Testis (tissue), 5 donors: ENCODE measurements around the gene MCCC2. TPM values are rescaled to one million over a fixed set of nuclear protein-coding genes. Genes with fewer than 3 reads are reported as not detected.
"Not testable (repeated sequence)": the region's sequence is repeated elsewhere in the genome, so short reads cannot be mapped to it uniquely, and the experiment has no call there.

ENCODE experiments used
- DNase-seq: peaks from one replicate; pipeline ENCODE4 v3.0.0-alpha.2; 2019
- H3K27ac ChIP-seq, 2 donors: fragments of 200-600 bp; sonication (generic); one replicate each; pipeline ENCODE4 v1.5.1; 2019
- H3K27me3 ChIP-seq: fragments of 200-600 bp; sonication (generic); one replicate; pipeline ENCODE4 v1.5.1; 2019
- H3K36me3 ChIP-seq: fragments of 200-600 bp; sonication (generic); one replicate; pipeline ENCODE4 v1.5.1; 2017; ENCODE audit warnings: low read depth; ENCODE audit errors: missing control alignments
- H3K4me1 ChIP-seq: fragments of 200-600 bp; sonication (generic); one replicate; pipeline ENCODE4 v1.5.1; 2019
- H3K4me3 ChIP-seq, 2 donors: fragments of 200-600 bp; sonication (generic); one replicate each; pipeline ENCODE4 v1.5.1; 2017 to 2019
- H3K9me3 ChIP-seq: fragments of 200-600 bp; sonication (generic); one replicate; pipeline ENCODE4 v1.5.1; 2017
- CTCF ChIP-seq, 3 experiments: fragments of 450-650 bp in 2 of 3; fragments of 200-600 bp in 1 of 3; sonication (generic) in 1 of 3; IDR thresholded peaks; one replicate each; pipeline ENCODE4 v1.5.1; 2016 to 2019; ENCODE audit warnings: antibody characterized with exemption in 3 of 3, mild to moderate bottlenecking in 2 of 3, moderate library complexity in 1 of 3
- POLR2A ChIP-seq: fragments of 450-650 bp; IDR thresholded peaks from one replicate; pipeline ENCODE4 v1.6.1; 2017; ENCODE audit warnings: antibody characterized with exemption, mild to moderate bottlenecking, moderate library complexity
- WGBS, 2 donors: methylation state at CpG; one replicate each; pipeline ENCODE4 v1.1.5; 2018; 5-methylcytosine and 5-hydroxymethylcytosine counted together
- intact Hi-C: fragments of 100-400 bp; cut with DNase I; formaldehyde crosslinking; loops from one replicate; pipeline ENCODE4 v1.15.1; 2023; ENCODE audit warnings: low total_unique reads
- long read RNA-seq, 2 donors: transcript quantifications; one replicate each; lab custom pipeline, GENCODE V29; 2026
- polyA plus RNA-seq: library from polyadenylated mRNA; stranded (reverse); fragments of 350-450 nt; fragmentation: Illumina TruSeq; extraction: RNeasy Lipid Tissue Mini Kit (QIAGEN cat#74804); gene quantifications from one replicate; pipeline ENCODE4 v1.2.3, GENCODE V29; 2014; ENCODE audit warnings: low read depth, low replicate concordance; ENCODE audit not compliant: insufficient read depth
- total RNA-seq, 2 donors: library from RNA; depleted of rRNA; stranded (reverse); fragments of >200 nt; gene quantifications; one replicate each; pipeline ENCODE4 v1.2.3, GENCODE V29; 2016

Gene MCCC2
- 10 to 100 TPM; 29.0 to 30.0 TPM for total RNA-seq
- polyA plus RNA-seq: 24.7 TPM
- long read RNA-seq, donor 1, partial matches to known transcripts: 10 of 14 reads
- long read RNA-seq, donor 1, other reads (novel, unspliced or antisense): 0 of 14 reads
- long read RNA-seq, donor 2, partial matches to known transcripts: 0 of 2 reads
- long read RNA-seq, donor 2, other reads (novel, unspliced or antisense): 0 of 2 reads

GRCh38 chr5:71586941-71587765 is at the start of gene MCCC2:
MCCC2 (plus strand) TSS chr5:71587340; CDS start chr5:71587426, 86 bp downstream.
- 0% methylated on average over 16 to 47 of the region's 56 CpGs for WGBS, 2 donors
- peak within 1 kb of the TSS; percentile 78 to 79 for H3K27ac ChIP-seq
- peak within 1 kb of the TSS; percentile 67 to 83 for H3K4me3 ChIP-seq
- no peaks in the 10 kb centered on the region for H3K36me3 ChIP-seq
- no peaks in the 10 kb centered on the region for H3K9me3 ChIP-seq
- TF ChIP-seq POLR2A (no peak), CTCF (IDR thresholded peaks at IDR 0.05) (no peak)
- intact Hi-C loops: no loop called here
- DNase-seq: peak; percentile 99
- peaks cover 14% of the 10 kb centered on the region for H3K4me1 ChIP-seq
- no peaks in the 10 kb centered on the region for H3K27me3 ChIP-seq

- WGBS, 2 donors: 76% methylated on average over 3 of the region's 3 CpGs
- H3K36me3 ChIP-seq: no peaks in the 10 kb centered on the region
- no peak overlapping the region for H3K27ac ChIP-seq
- intact Hi-C loops: no loop called here
- no peak for DNase-seq
- TF ChIP-seq POLR2A: no peak
- no peak for TF ChIP-seq CTCF (IDR thresholded peaks at IDR 0.05)
- no peaks in the 10 kb centered on the region for H3K9me3 ChIP-seq
- no peaks in the 10 kb centered on the region for H3K27me3 ChIP-seq
- H3K4me1 ChIP-seq: no peaks in the 10 kb centered on the region
- H3K4me3 ChIP-seq: no peak overlapping the region
These were observed 49.5 kb upstream of the MCCC2 start for GRCh38 chr5:71537687-71538086.

GRCh38 chr5:71550885-71551284 is 36.3 kb upstream of the MCCC2 start:
- H3K4me3 ChIP-seq, H3K9me3 ChIP-seq, H3K27me3 ChIP-seq, DNase-seq, intact Hi-C loops, H3K4me1 ChIP-seq, H3K36me3 ChIP-seq, H3K27ac ChIP-seq: not testable (repeated sequence)
- 96 to 97% methylated on average over 7 of the region's 7 CpGs for WGBS, 2 donors

GRCh38 chr5:71551582-71551981 is 35.6 kb upstream of the MCCC2 start:
- H3K9me3 ChIP-seq, H3K4me1 ChIP-seq, DNase-seq, H3K4me3 ChIP-seq, H3K36me3 ChIP-seq, intact Hi-C loops, H3K27me3 ChIP-seq, H3K27ac ChIP-seq: not testable (repeated sequence)
- WGBS, 2 donors: 96 to 99% methylated on average over 7 to 16 of the region's 27 CpGs

- H3K27ac ChIP-seq, H3K27me3 ChIP-seq, H3K9me3 ChIP-seq, DNase-seq, H3K4me1 ChIP-seq, H3K36me3 ChIP-seq, H3K4me3 ChIP-seq, intact Hi-C loops: not testable (repeated sequence)
- 91 to 96% methylated on average over 9 to 32 of the region's 53 CpGs for WGBS, 2 donors
These were observed 35.0 kb upstream of the MCCC2 start for GRCh38 chr5:71552026-71552749.

GRCh38 chr5:71563161-71563560 is 24.0 kb upstream of the MCCC2 start:
- Histone ChIP-seq H3K9me3 (no peaks in the 10 kb centered on the region), H3K36me3 (no peaks in the 10 kb centered on the region), H3K27me3 (no peaks in the 10 kb centered on the region), H3K4me1 (no peaks in the 10 kb centered on the region), H3K4me3 (no peak overlapping the region), H3K27ac (no peak overlapping the region)
- intact Hi-C loops: no loop called here
- DNase-seq: no peak
- whole genome bisulfite sequencing, 2 donors: 86 to 93% methylated on average over 4 of the region's 4 CpGs
- TF ChIP-seq POLR2A: no peak
- no peak for TF ChIP-seq CTCF (IDR thresholded peaks at IDR 0.05)
